ENCODE measurements around the gene GRIK1.

DNA sequence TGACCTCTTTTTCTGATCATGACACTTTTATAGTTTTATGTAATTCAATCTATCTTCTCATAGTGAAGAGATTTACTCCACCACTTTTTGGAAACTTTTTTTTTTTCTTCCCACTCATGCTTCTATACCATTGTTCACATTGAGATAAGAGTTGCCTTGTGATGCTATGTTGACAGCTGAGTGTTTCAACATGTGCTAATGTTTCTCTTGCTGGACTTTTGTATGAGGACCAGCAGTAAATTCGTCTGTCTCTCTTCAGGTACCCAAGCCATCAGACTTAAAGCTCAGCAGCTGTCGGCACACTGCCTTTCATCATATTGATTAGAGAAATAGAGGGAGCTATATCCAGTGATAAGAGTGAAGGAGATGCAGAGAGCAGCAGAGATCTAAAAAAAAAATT is 227.0 kb downstream of the GRIK1 start:
- TF ChIP-seq CTCF (IDR thresholded peaks at IDR 0.05) (no peak), POLR2A (IDR thresholded peaks at IDR 0.05) (no peak)

Data from prostate gland (tissue), 2 donors.